Peyer's patch (tissue), 4 donors: Measurements from ENCODE around the gene CSNK1G1. TPM values are rescaled to one million over a fixed set of nuclear protein-coding genes. Genes with fewer than 3 reads are reported as not detected.
"Not testable (repeated sequence)": the region's sequence is repeated elsewhere in the genome, so short reads cannot be mapped to it uniquely, and the experiment has no call there.

Experiments used
- DNase-seq, 3 donors: peaks; one replicate each; pipeline ENCODE4 v3.0.0-alpha.2; 2017 to 2019
- H3K27ac ChIP-seq, 4 donors: fragments of 200-600 bp; sonication (generic); one replicate each; pipeline ENCODE4 v1.5.1; 2016 to 2019
- H3K27me3 ChIP-seq, 2 donors: fragments of 200-600 bp; sonication (generic); one replicate each; pipeline ENCODE4 v1.5.1; 2019
- H3K36me3 ChIP-seq, 3 donors: fragments of 200-600 bp; sonication (generic); one replicate each; pipeline ENCODE4 v1.5.1; 2016 to 2019
- H3K4me1 ChIP-seq, 4 donors: fragments of 200-600 bp; sonication (generic); one replicate each; pipeline ENCODE4 v1.5.1; 2016 to 2019
- H3K4me3 ChIP-seq, 4 donors: fragments of 200-600 bp; sonication (generic); 1 replicate in 3 of 4; 2 replicates in 1 of 4; pipeline ENCODE4 v1.5.1; 2016 to 2019; ENCODE audit warnings: mild to moderate bottlenecking in 1 of 4
- H3K9me3 ChIP-seq, 4 donors: fragments of 200-600 bp; sonication (generic); one replicate each; pipeline ENCODE4 v1.5.1; 2016 to 2019; ENCODE audit warnings: mild to moderate bottlenecking in 1 of 4
- CTCF ChIP-seq, 6 experiments: fragments of 450-650 bp in 4 of 6; fragments of 200-600 bp in 2 of 6; sonication (generic) in 1 of 6; IDR thresholded peaks; one replicate each; pipeline ENCODE4 v1.5.1; 2017 to 2019; ENCODE audit warnings: antibody characterized with exemption in 6 of 6, mild to moderate bottlenecking in 3 of 6, moderate library complexity in 1 of 6
- POLR2A ChIP-seq, 2 donors: fragments of 450-650 bp; IDR thresholded peaks; one replicate each; pipeline ENCODE4 v1.5.1; 2017; ENCODE audit warnings: antibody characterized with exemption in 2 of 2, mild to moderate bottlenecking in 2 of 2, moderate library complexity in 2 of 2
- total RNA-seq, 4 donors: library from RNA; depleted of rRNA; stranded (reverse); fragments of >200 nt; gene quantifications; one replicate each; pipeline ENCODE4 v1.1.0, GENCODE V29; 2016

The CSNK1G1 gene
- total RNA-seq, 4 donors from 2014 or later: 12.3 to 36.5 (median 24.2) TPM

GRCh38 chr15:64379216-64379960 lies 23.4 kb upstream of the CSNK1G1 start:
- no peaks in the 10 kb centered on the region for H3K27me3 ChIP-seq
- no peaks in the 10 kb centered on the region for H3K36me3 ChIP-seq
- no peak overlapping the region for H3K4me3 ChIP-seq
- TF ChIP-seq CTCF (IDR thresholded peaks at IDR 0.05) (no peak), POLR2A (IDR thresholded peaks at IDR 0.05) (no peak)
- no peak overlapping the region for H3K27ac ChIP-seq
- peaks cover 0 to 17% (median 2%) of the 10 kb centered on the region in 4 donors for H3K4me1 ChIP-seq
- no peaks in the 10 kb centered on the region for H3K9me3 ChIP-seq
- DNase-seq: no peak

- no peak overlapping the region for H3K4me3 ChIP-seq
- TF ChIP-seq POLR2A (IDR thresholded peaks at IDR 0.05) (no peak), CTCF (IDR thresholded peaks at IDR 0.05) (no peak)
- no peak overlapping the region for H3K27ac ChIP-seq
- DNase-seq: no peak
- no peaks in the 10 kb centered on the region for H3K9me3 ChIP-seq
- H3K4me1 ChIP-seq: no peaks in the 10 kb centered on the region
- no peaks in the 10 kb centered on the region for H3K27me3 ChIP-seq
- H3K36me3 ChIP-seq: no peaks in the 10 kb centered on the region
Observed at GRCh38 chr15:64373360-64373759, 17.4 kb upstream of the CSNK1G1 start.

- not testable (repeated sequence) for H3K9me3 ChIP-seq, H3K4me3 ChIP-seq, H3K4me1 ChIP-seq, H3K27ac ChIP-seq, H3K36me3 ChIP-seq, H3K27me3 ChIP-seq, DNase-seq
Observed at GRCh38 chr15:64371383-64371782, 15.4 kb upstream of the CSNK1G1 start.

GRCh38 chr15:64369078-64369607 lies 13.2 kb upstream of the CSNK1G1 start:
- no peaks in the 10 kb centered on the region for H3K9me3 ChIP-seq
- DNase-seq: no peak
- H3K27me3 ChIP-seq: no peaks in the 10 kb centered on the region
- H3K36me3 ChIP-seq: no peaks in the 10 kb centered on the region
- H3K4me1 ChIP-seq: no peaks in the 10 kb centered on the region
- no peak for TF ChIP-seq CTCF (IDR thresholded peaks at IDR 0.05)
- no peak for TF ChIP-seq POLR2A (IDR thresholded peaks at IDR 0.05)
- no peak overlapping the region for H3K4me3 ChIP-seq
- H3K27ac ChIP-seq: no peak overlapping the region

GRCh38 chr15:64361259-64361658 lies 5.3 kb upstream of the CSNK1G1 start:
- no peak overlapping the region for H3K4me3 ChIP-seq
- no peaks in the 10 kb centered on the region for H3K27me3 ChIP-seq
- no peak for DNase-seq
- no peaks in the 10 kb centered on the region for H3K4me1 ChIP-seq
- no peak overlapping the region for H3K27ac ChIP-seq
- TF ChIP-seq POLR2A (IDR thresholded peaks at IDR 0.05) (no peak), CTCF (IDR thresholded peaks at IDR 0.05) (no peak)
- no peaks in the 10 kb centered on the region for H3K9me3 ChIP-seq
- H3K36me3 ChIP-seq: no peaks in the 10 kb centered on the region

GRCh38 chr15:64356710-64357040 lies 702 bp upstream of the CSNK1G1 start:
- TF ChIP-seq POLR2A (IDR thresholded peaks at IDR 0.05) (no peak), CTCF (IDR thresholded peaks at IDR 0.05) (no peak)
- Histone ChIP-seq H3K27ac (peak overlapping the region; percentile 68 to 79 (median 74)), H3K36me3 (no peaks in the 10 kb centered on the region), H3K4me1 (peaks cover 0 to 5% (median 0%) of the 10 kb centered on the region in 4 donors), H3K27me3 (no peaks in the 10 kb centered on the region), H3K9me3 (no peaks in the 10 kb centered on the region), H3K4me3 (peak overlapping the region; percentile 77 to 93 (median 82))
- DNase-seq: no peak
